ENCODE data around the gene TNFAIP2.

- TF ChIP-seq EZH2 (IDR thresholded peaks at IDR 0.05; ENCODE audit: insufficient read depth, poor library complexity, severe bottlenecking) (no peak), EZH2phosphoT487 (IDR thresholded peaks at IDR 0.05; ENCODE audit: insufficient read depth, low read depth) (no peak)
These were observed 20.8 kb downstream of the TNFAIP2 start for GRCh38 chr14:103144085-103144484.

All from GM23248 (cell line).